Posterior cingulate gyrus (tissue), 11 donors: Measurements from ENCODE around the gene NPAS2.

Experiments
- DNase-seq, 10 donors: peaks; one replicate each; pipeline versions ENCODE4 v3.0.0 to v3.0.0-alpha.2; 2020 to 2021; ENCODE audit warnings: mixed read lengths in 3 of 10
- intact Hi-C: fragments of 100-400 bp; cut with DNase I; formaldehyde crosslinking; loops from one replicate; pipeline ENCODE4 v1.15.1; 2023

NPAS2 gene

GRCh38 chr2:100793982-100794381 is 26.0 kb upstream of the NPAS2 start:
- intact Hi-C loops, result no loop called here

GRCh38 chr2:100796499-100797100 is 23.3 kb upstream of the NPAS2 start:
- intact Hi-C loops, result no loop called here
- no peak for DNase-seq

More at GRCh38 chr2:100793982-100794381, 26.0 kb upstream of the NPAS2 start:
- DNase-seq, result peak in 1 of 10 donors; percentile 84

GRCh38 chr2:100799686-100800085 is 20.3 kb upstream of the NPAS2 start:
- no peak for DNase-seq
- intact Hi-C loops, result no loop called here

- intact Hi-C loops, result no loop called here
- no peak for DNase-seq
These were observed 19.0 kb upstream of the NPAS2 start for GRCh38 chr2:100800915-100801314.

- intact Hi-C loops, result no loop called here
These were observed 18.5 kb upstream of the NPAS2 start for GRCh38 chr2:100801402-100801801.

GRCh38 chr2:100802066-100802465 is 17.9 kb upstream of the NPAS2 start:
- intact Hi-C loops, result no loop called here
- DNase-seq, result peak in 5 of 10 donors; percentile 22 to 90 (median 78)

More at GRCh38 chr2:100801402-100801801, 18.5 kb upstream of the NPAS2 start:
- no peak for DNase-seq

GRCh38 chr2:100803334-100803733 is 16.6 kb upstream of the NPAS2 start:
- intact Hi-C loops, result no loop called here
- DNase-seq, result no peak

GRCh38 chr2:100806550-100806949 is 13.4 kb upstream of the NPAS2 start:
- intact Hi-C loops, result no loop called here
- no peak for DNase-seq

GRCh38 chr2:100807707-100808106 is 12.2 kb upstream of the NPAS2 start:
- intact Hi-C loops, result no loop called here
- DNase-seq, result no peak

GRCh38 chr2:100808582-100808981 is 11.4 kb upstream of the NPAS2 start:
- intact Hi-C loops, result no loop called here
- no peak for DNase-seq

GRCh38 chr2:100809506-100809905 is 10.4 kb upstream of the NPAS2 start:
- DNase-seq, result no peak

GRCh38 chr2:100810603-100811145 is 9.3 kb upstream of the NPAS2 start:
- DNase-seq, result no peak
- intact Hi-C loops, result no loop called here

More at GRCh38 chr2:100809506-100809905, 10.4 kb upstream of the NPAS2 start:
- intact Hi-C loops, result no loop called here

GRCh38 chr2:100812116-100812515 is 7.8 kb upstream of the NPAS2 start:
- intact Hi-C loops, result no loop called here
- no peak for DNase-seq

- peak in 1 of 10 donors; percentile 59 for DNase-seq
- intact Hi-C loops, result no loop called here
These were observed 7.4 kb upstream of the NPAS2 start for GRCh38 chr2:100812573-100812972.

- intact Hi-C loops, result no loop called here
- DNase-seq, result no peak
These were observed 6.4 kb upstream of the NPAS2 start for GRCh38 chr2:100813527-100813926.

GRCh38 chr2:100814043-100814442 is 5.9 kb upstream of the NPAS2 start:
- intact Hi-C loops, result no loop called here

GRCh38 chr2:100814453-100814852 is 5.5 kb upstream of the NPAS2 start:
- intact Hi-C loops, result no loop called here
- no peak for DNase-seq

More at GRCh38 chr2:100814043-100814442, 5.9 kb upstream of the NPAS2 start:
- DNase-seq, result no peak

- intact Hi-C loops, result no loop called here
- no peak for DNase-seq
These were observed 2.5 kb upstream of the NPAS2 start for GRCh38 chr2:100817388-100817985.

GRCh38 chr2:100818003-100818605 is 1.8 kb upstream of the NPAS2 start:
- DNase-seq, result no peak
- intact Hi-C loops, result no loop called here

GRCh38 chr2:100818606-100819369 is 1.2 kb upstream of the NPAS2 start:
- intact Hi-C loops, result no loop called here
- peak in 7 of 10 donors; percentile 38 to 91 (median 40) for DNase-seq

GRCh38 chr2:100820273-100820522 is 259 bp downstream of the NPAS2 start:
- intact Hi-C loops, result loop anchor here (5.0 to 10.0 kb wide), 2 partner anchors 162 to 205 kb away; no protein-coding TSS in a partner anchor
- DNase-seq, result peak in 1 of 10 donors; percentile 86
